A673 (cell line): ENCODE data around the gene MAGI1. TPM values are rescaled to one million over a fixed set of nuclear protein-coding genes. Genes with fewer than 3 reads are reported as not detected.

Source experiments
- BruUV-seq: library from RNA; stranded (reverse); fragments of 400-500 nt; replicated peaks from 2 replicates; lab custom pipeline; 2021; lab: Mats Ljungman, UMichigan
- CTCF ChIA-PET: fragments of 300-600 bp; sonication (Branson Sonifier 250); formaldehyde crosslinking; loops from one replicate; lab custom pipeline; 2022; ENCODE audit warnings: antibody characterized with exemption; lab: Charles Lee
- POLR2A ChIA-PET: fragments of 300-600 bp; sonication (Branson Sonifier 250); formaldehyde crosslinking; loops from one replicate; lab custom pipeline; 2022; ENCODE audit warnings: antibody characterized with exemption; ENCODE audit not compliant: low non-redundant PET; lab: Charles Lee
- DNase-seq: peaks from one replicate; pipeline ENCODE4 v3.0.0-alpha.2; 2015; ENCODE audit warnings: low spot score
- H3K27ac ChIP-seq: fragments of 200-600 bp; sonication (generic); 2 replicates; pipeline ENCODE4 v1.5.1; 2016; ENCODE audit warnings: mixed run types, low read depth, mild to moderate bottlenecking, mixed read lengths, antibody characterized with exemption, low read length; ENCODE audit not compliant: poor library complexity, severe bottlenecking
- H3K27me3 ChIP-seq: fragments of 200-600 bp; sonication (generic); replicated peaks from 2 replicates; pipeline ENCODE4 v1.6.1; 2017; ENCODE audit warnings: mixed run types, low read depth, mild to moderate bottlenecking, mixed read lengths, antibody characterized with exemption, low read length; ENCODE audit not compliant: insufficient read depth, poor library complexity
- H3K36me3 ChIP-seq: fragments of 200-600 bp; sonication (generic); 2 replicates; pipeline ENCODE4 v1.6.1; 2016; ENCODE audit warnings: mixed run types, mild to moderate bottlenecking, mixed read lengths, antibody characterized with exemption, low read length; ENCODE audit not compliant: insufficient read depth, poor library complexity, severe bottlenecking
- H3K4me1 ChIP-seq: fragments of 200-600 bp; sonication (generic); 2 replicates; pipeline ENCODE4 v1.6.1; 2017; ENCODE audit warnings: mixed run types, mild to moderate bottlenecking, mixed read lengths, antibody characterized with exemption, low read length; ENCODE audit not compliant: insufficient read depth, poor library complexity, severe bottlenecking
- H3K4me3 ChIP-seq: fragments of 200-600 bp; sonication (generic); 2 replicates; pipeline ENCODE4 v1.5.1; 2016; ENCODE audit warnings: low read depth, mixed run types, mild to moderate bottlenecking, mixed read lengths, low read length; ENCODE audit not compliant: poor library complexity, severe bottlenecking
- H3K9me3 ChIP-seq: fragments of 200-600 bp; sonication (generic); 2 replicates; pipeline ENCODE4 v1.6.1; 2016; ENCODE audit warnings: mixed run types, low read depth, mild to moderate bottlenecking, mixed read lengths, antibody characterized with exemption, low read length; ENCODE audit not compliant: poor library complexity, severe bottlenecking
- EZH2 ChIP-seq: fragments of 200-600 bp; sonication (generic); IDR thresholded peaks from 2 replicates; pipeline ENCODE4 v1.6.1; 2017; ENCODE audit warnings: borderline replicate concordance, low read depth, mild to moderate bottlenecking, mixed read lengths, antibody characterized with exemption, low read length; ENCODE audit not compliant: poor library complexity, severe bottlenecking
- intact Hi-C: fragments of 100-400 bp; cut with micrococcal nuclease; formaldehyde crosslinking; loops from one replicate; pipeline ENCODE4 v1.10.0; 2022; ENCODE audit not compliant: unreplicated experiment
- total RNA-seq: library from RNA; stranded (reverse); gene quantifications from 2 replicates; pipeline ENCODE4 v1.2.3, GENCODE V29; 2021
- TF ChIP-seq, protein P1 (sequence below): fragments of 300-800, 200-600 bp; sonication (generic); conservative IDR thresholded peaks from 2 replicates; pipeline ENCODE4 v1.5.1; 2017; ENCODE audit warnings: low read depth, mild to moderate bottlenecking, antibody characterized with exemption, low read length, moderate library complexity, mixed read lengths

MAGI1 gene
- total RNA-seq, 1 experiment from 2014 or later = 30.5 TPM

DNA sequence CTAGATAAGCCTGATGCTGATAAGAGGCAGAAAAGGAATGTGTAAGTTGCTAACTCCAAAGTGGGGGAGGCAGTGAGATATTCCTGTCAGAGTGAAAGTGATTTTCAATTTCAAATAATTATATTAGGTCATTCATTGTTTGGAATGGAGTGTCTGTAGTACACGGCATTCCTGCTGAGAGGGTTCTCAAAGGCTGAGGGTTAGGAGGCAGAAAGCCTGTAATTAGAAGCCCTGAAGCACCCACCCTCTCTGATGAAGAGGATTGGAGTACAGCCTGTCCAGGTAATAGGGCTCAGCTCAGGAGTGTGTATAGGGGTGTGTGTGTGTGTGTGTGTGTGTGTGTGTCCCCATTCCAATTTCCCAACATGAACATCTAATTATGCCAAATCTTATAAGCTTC, 486.8 kb downstream of the MAGI1 start:
- Histone ChIP-seq H3K4me3 (no peak overlapping the region), H3K27ac (no peak overlapping the region), H3K36me3 (no peaks in the 10 kb centered on the region), H3K4me1 (peaks cover 12% of the 10 kb centered on the region), H3K27me3 (no peaks in the 10 kb centered on the region), H3K9me3 (no peaks in the 10 kb centered on the region)
- no peak for DNase-seq
- CTCF ChIA-PET = interaction anchor here (0.7 kb wide), 1 partner anchor 417 kb away, joined by 6 read pairs; no protein-coding TSS in a partner anchor
- no TSS peak for BruUV-seq
- intact Hi-C loops = no loop called here
- no peak for TF ChIP-seq EZH2
- TF ChIP-seq, protein P1, sequence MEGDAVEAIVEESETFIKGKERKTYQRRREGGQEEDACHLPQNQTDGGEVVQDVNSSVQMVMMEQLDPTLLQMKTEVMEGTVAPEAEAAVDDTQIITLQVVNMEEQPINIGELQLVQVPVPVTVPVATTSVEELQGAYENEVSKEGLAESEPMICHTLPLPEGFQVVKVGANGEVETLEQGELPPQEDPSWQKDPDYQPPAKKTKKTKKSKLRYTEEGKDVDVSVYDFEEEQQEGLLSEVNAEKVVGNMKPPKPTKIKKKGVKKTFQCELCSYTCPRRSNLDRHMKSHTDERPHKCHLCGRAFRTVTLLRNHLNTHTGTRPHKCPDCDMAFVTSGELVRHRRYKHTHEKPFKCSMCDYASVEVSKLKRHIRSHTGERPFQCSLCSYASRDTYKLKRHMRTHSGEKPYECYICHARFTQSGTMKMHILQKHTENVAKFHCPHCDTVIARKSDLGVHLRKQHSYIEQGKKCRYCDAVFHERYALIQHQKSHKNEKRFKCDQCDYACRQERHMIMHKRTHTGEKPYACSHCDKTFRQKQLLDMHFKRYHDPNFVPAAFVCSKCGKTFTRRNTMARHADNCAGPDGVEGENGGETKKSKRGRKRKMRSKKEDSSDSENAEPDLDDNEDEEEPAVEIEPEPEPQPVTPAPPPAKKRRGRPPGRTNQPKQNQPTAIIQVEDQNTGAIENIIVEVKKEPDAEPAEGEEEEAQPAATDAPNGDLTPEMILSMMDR = no peak
- POLR2A ChIA-PET = no interaction called here

DNA sequence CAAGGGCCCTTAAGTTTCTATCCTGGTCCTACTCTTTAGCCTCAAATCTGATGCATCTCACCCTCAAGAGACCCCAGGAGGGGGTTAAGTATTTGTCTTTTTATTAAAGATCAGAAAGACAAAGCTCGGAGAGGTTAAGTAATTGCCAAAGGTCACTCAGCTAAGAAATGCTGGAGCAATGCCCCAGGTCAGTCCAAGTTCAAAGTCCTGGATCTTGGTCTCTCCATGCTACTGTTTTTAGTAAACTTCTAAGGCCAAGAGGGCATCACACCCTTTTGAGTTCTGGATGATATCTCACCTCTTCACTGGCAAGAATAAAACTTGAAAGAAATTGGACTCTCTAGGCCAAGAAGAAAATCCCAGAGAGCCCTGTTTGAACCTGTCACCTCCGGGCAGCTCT, 488.6 kb downstream of the MAGI1 start:
- no peaks in the 10 kb centered on the region for H3K36me3 ChIP-seq
- H3K4me3 ChIP-seq = no peak overlapping the region
- H3K4me1 ChIP-seq = peaks cover 12% of the 10 kb centered on the region
- intact Hi-C loops = no loop called here
- no peak for DNase-seq
- H3K9me3 ChIP-seq = no peaks in the 10 kb centered on the region
- TF ChIP-seq, protein P1 = no peak
- no peak for TF ChIP-seq EZH2
- no peaks in the 10 kb centered on the region for H3K27me3 ChIP-seq
- H3K27ac ChIP-seq = no peak overlapping the region
- POLR2A ChIA-PET = no interaction called here
- CTCF ChIA-PET = no interaction called here
- BruUV-seq = no TSS peak

DNA sequence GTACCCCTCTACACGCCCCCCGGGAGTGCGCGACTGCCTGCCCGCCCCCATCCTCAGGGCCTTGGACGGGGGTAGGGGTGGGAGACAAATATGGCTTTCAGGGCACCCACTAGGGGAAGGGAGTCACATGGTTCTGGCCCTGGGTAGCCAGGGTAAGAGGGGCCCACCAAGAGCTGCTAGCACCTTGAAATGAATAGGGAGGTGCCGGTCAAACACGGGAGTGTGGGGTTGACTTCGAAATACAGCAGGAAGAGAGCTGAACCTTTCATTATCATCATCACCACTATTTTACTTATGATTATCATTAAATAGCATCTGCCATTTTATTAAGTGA, 489.1 kb downstream of the MAGI1 start:
- no TSS peak for BruUV-seq
- Histone ChIP-seq H3K4me1 (peaks cover 12% of the 10 kb centered on the region), H3K36me3 (no peaks in the 10 kb centered on the region), H3K9me3 (no peaks in the 10 kb centered on the region), H3K27ac (no peak overlapping the region), H3K27me3 (no peaks in the 10 kb centered on the region), H3K4me3 (peak overlapping the region; percentile 45)
- intact Hi-C loops = no loop called here
- POLR2A ChIA-PET = no interaction called here
- DNase-seq = no peak
- no peak for TF ChIP-seq EZH2
- TF ChIP-seq, protein P1 = no peak
- CTCF ChIA-PET = no interaction called here
